ENCODE results near the gene SAP30BP.
A peak's percentile ranks its signal among the peaks of the same experiment; 100 is the strongest.

SAP30BP gene

DNA sequence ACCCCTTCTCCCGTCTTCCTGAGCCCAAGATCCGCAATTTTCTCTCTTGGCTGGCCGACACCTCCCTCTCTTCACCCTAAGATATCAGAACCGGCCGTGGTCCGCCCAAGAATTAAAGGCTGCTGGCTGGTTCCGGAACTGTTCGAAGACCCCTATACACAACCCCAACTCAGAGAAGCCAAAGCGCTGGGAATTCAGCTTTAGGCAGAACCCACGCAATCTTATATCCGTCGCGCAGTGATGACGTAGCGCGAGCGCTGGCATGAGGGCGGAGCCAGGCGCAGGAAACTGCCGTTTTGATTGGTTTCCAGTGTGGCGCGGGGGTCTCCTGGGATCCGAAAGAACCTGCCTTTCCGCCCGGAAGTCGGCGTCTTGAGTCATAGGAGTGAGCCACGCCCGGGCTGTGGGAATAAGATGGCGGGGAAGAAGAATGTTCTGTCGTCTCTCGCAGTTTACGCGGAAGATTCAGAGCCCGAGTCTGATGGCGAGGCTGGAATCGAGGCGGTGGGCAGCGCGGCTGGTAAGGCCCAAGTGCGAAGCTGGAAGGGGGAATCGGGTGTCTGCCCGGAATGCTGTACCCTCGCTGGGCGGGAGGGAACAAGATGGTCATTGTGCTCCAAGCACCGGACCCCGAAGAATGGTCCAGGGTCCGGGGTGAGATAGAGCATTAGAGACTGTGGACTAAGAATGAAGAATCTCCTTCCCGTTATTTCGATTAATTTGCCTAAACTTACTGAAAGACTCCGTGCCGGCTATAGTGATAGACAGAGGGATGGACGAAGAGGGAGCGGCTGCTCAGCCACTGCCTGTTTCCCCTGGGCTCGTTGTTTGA is at the start of gene SAP30BP, which contains the start of gene RECQL5:
Gene SAP30BP, plus strand, starts transcription at position 380 of the 832 bp plus-strand sequence. Its CDS starts 35 bp downstream, at position 415.
Gene RECQL5, minus strand, starts transcription at position 196 of the 832 bp plus-strand sequence. CDS start 597 bp downstream, outside the sequence.
- peak; percentile 99 for DNase-seq

DNA sequence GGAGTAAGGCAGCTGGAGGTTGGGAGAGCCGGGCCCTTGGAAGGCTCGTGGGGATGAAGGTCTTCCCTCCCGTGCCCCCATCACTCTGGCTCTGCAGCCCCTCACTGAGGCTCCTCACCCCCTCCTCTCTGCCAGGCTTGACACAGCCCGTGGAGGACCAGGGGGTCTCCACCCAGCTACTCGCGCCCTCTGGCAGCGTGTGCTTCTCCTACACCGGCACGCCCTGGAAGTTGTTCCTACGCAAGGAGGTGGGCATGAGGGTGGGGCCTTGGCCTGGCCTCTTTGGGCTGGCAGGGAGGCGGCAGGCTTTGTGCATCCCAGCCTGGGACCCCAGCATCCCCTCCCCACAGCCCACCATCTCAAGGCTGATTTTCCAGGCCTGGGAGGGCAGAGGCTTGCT is 49.5 kb upstream of the SAP30BP start:
- DNase-seq: no peak

GRCh38 chr17:75619506-75620431 is 47.4 kb upstream of the SAP30BP start:
- DNase-seq: peak; percentile 49

- no peak for DNase-seq
Observed at GRCh38 chr17:75621489-75621888, 45.6 kb upstream of the SAP30BP start.

GRCh38 chr17:75622076-75622475 is 45.1 kb upstream of the SAP30BP start:
- DNase-seq: no peak

GRCh38 chr17:75622771-75623273 is 44.3 kb upstream of the SAP30BP start:
- no peak for DNase-seq

GRCh38 chr17:75623386-75623785 is 43.8 kb upstream of the SAP30BP start:
- no peak for DNase-seq

DNA sequence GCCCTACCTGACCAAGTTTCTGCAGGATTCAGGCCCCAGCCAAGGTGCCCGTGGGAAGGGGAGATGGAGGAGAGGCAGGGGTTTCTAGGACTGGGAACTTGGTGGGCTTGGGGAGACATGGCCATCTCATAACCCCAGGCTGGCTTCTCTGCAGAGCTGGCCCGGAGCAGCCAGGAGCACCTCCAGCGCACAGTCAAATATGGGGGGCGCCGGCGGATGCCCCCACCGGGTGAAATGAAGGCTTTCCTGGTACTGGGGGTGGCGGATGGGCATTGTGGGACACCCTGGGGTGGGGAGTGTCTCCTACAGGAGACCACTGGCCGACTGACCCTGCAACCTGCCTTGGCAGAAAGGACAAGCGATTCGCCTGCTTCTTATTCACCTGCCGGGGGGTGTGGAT is 43.1 kb upstream of the SAP30BP start:
- DNase-seq: no peak

DNA sequence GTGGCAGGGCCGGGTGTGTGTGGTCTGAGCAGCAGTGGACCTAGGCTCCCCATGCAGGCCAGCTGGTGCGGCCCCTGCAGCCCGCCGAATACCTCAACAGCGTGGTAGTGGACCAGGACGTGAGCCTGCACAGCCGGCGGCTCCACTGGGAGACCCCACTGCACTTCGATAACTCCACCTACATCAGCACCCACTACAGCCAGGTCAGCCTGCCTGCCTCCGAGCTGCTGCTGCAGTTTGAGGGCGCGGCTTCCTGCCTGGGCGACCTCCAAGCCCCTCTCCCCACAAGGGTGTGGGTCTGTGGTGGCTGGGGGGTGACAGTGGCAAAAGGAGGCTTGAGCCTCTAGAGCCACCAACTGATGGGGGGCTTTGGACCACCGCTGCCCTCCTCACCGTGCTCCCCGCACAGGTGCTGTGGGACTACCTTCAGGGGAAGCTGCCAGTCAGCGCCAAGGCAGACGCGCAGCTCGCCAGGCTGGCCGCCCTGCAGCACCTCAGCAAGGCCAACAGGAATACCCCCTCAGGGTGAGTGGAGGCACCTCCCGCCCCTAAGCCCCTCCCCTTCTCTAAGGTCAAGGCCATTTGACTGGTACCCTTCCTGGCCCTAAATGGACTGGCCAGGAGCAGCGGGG is 42.3 kb upstream of the SAP30BP start:
- no peak for DNase-seq

DNA sequence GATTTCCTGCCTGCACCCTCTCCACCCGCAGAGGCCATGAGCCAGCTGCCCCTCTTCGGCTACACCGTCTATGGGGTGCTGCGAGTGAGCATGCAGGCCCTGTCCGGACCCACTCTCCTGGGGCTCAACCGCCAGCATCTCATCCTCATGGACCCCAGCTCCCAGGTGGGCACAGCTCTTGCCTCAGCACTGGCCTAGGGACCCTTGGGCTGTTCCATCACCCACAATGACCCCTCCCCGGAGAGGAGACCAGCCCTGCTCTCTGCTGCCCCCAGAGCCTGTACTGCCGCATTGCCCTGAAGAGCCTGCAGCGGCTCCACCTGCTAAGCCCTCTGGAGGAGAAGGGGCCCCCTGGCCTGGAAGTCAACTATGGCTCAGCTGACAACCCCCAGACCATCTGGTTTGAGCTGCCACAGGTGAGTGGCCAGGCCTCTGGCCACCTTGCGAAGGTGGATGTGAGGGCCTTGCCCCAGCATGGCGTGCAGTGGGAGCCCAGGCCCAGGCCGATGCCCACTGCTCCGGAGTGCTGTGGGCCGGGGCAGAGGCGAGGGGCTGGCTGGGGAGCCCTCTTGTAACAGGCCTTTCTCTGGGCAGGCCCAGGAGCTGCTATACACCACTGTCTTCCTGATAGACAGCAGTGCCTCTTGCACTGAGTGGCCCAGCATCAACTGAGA is 41.2 kb upstream of the SAP30BP start:
- peak; percentile 67 for DNase-seq

DNA sequence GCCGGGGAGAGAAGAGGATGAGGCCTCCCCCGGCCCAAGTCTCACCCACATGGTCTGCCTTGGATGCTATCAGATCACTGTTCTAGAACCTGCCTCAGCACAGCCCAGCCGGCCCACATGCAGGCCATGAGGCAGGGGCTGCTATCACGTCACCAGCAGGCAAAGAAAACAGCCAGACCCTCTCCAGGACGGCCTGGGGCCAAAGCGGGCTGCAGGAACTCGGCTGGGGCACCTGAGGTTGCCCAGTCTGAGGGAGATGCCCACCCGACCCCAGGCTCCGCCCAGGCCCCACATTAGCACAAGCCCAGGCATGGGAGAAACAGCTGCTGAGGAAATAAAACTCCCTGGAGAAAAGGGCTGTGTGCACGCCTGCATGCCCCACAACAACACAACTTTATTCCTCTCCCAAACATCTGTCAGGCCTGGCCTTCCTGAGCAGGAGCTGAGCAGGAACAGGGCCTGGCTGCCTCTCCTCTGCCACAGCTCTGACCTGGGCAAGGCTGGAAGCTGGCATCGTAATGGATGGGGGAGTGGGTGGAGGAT is 40.6 kb upstream of the SAP30BP start:
- peak; percentile 80 for DNase-seq

DNA sequence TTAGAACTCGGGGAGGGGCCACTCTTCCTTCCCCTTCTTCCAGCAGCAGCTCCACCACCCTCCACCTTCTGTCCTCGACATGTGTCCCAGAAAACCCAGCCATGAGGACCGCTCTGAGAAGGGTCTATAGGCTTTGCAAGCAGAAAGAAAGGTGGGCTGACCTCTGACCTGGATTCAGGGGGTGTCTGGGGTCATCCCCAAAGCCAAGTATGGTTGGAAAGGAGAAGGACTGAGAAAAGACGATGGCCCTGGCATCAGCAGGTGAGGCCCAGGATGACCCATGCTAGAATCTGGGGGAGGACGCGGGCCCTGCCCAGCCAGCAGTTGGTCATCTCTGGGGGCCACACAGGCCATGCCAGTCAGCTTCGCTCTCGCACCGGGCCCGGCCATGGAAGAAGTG is 40.0 kb upstream of the SAP30BP start:
- DNase-seq: no peak

DNA sequence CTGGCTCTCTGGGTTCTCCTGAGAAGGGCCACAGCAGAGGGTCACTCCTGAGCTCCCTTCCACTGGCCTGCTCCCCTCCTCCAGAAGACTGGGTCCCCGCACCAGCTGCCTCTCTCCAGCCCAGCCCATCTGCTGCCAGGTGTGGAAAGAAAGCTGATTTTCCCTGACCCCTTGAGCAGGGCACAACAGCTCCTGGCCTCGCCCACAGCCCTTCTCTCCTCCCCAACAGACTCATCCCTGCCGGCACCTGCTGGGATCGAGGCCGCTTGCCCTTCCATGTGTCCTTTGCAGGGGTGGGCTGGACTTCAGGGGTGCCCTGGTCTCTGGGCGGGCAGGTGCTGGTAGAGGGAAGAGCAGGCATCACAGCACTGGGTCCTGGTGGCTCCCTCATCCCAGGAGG is 38.7 kb upstream of the SAP30BP start:
- peak; percentile 36 for DNase-seq

DNA sequence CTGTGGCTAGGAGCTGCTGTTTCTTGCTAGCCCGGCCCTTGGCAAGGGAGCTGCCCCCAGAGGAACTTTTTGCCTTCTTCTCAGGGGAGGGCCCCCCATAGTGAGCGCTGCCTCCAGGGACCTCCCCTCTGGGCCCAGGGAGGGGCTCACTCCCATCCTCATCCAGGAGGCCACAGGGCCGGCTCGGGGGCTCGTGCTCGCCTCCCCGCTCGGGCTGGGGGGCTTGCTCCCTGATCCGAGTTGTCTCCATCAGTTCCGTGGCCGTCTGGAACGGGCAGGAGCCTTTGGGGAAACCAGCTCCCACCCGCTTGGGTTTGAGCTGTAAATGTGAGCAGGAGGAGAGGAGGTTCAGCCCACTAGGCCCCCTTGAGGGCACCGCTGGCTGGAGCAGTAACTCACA is 38.0 kb upstream of the SAP30BP start:
- DNase-seq: no peak

- no peak for DNase-seq
Observed at GRCh38 chr17:75630071-75630917, 36.8 kb upstream of the SAP30BP start.

- no peak for DNase-seq
Observed at GRCh38 chr17:75631353-75631752, 35.8 kb upstream of the SAP30BP start.

- no peak for DNase-seq
Observed at GRCh38 chr17:75632428-75632827, 34.7 kb upstream of the SAP30BP start.

- DNase-seq: peak; percentile 91
Observed at GRCh38 chr17:75632863-75633485, 34.2 kb upstream of the SAP30BP start, which contains the start of gene SMIM5. Gene SMIM5, plus strand, starts transcription at chr17:75633434. Its CDS starts 6,768 bp downstream, at chr17:75640202.

DNA sequence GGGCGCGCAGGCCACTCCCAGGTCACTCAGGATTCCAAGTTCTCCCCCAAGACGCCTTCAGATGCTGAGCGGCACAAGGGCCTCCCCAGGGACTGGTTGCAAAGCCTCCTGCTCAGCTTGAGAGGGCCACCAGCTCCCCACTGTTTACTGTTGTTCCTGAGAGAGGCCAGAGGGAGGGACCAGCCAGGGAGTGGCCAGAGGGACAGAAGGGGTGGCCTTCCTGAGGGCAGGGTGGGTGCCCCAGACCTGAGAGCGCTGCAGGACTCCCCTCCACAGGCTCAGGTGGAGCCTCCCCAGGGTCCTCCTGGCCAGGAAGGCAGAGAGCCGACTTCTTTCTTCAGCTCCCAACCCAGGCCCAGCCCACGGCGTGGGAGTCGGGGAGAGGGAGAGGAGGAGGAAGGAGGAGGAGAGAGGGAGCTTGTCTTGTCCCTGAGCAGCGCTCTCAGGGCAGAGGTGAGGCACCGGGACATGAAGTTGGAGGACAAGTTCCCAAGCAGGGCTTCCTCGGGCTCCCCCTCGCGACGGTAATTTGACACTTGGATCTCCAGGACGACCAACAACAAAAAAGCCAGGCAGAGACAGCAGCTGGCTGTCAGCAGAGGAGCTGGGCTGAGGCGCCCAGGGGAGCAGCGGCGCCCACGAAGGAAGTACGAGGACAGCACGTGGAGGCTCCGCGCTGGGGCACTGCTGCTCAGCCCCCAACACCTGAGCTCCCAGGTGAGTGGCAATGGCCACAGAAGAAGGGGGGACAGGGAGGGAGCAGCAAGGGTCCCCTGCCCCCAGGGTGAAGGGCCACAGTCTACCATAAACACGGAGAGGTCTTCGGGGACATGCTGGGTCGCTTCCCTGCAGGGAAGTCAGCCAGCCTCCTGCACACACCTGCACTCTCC is 33.4 kb upstream of the SAP30BP start:
- DNase-seq: peak; percentile 97

All from NCI-H69 (cell line).